Activated T-helper 2 cell treated with anti-CD3 and anti-CD28 coated beads, Interferon-gamma antibody, Interleukin-2, Interleukin-4, amounts not matched to agents 10 μg/mL and 5 μg/mL and 100 μg/mL, durations not matched to agents 14 hours and 24 hours and 36 hours (primary cell): ENCODE data around the gene IRF2BPL. TPM values are rescaled to one million over a fixed set of nuclear protein-coding genes. Genes with fewer than 3 reads are reported as not detected.

Source experiments
- DNase-seq: peaks from one replicate; pipeline ENCODE4 v3.0.0; 2021; ENCODE audit warnings: low spot score
- H3K27ac Mint-ChIP-seq: one replicate; pipeline ENCODE4 v1.8.0; 2021; ENCODE audit warnings: mixed read lengths
- H3K27me3 Mint-ChIP-seq: one replicate; pipeline ENCODE4 v1.8.0; 2021; ENCODE audit warnings: low read depth, mixed read lengths
- H3K36me3 Mint-ChIP-seq: one replicate; pipeline ENCODE4 v1.8.0; 2021; ENCODE audit warnings: low read depth, mixed read lengths
- H3K4me1 Mint-ChIP-seq: one replicate; pipeline ENCODE4 v1.8.0; 2021; ENCODE audit warnings: low read depth, mixed read lengths
- H3K4me3 Mint-ChIP-seq: one replicate; pipeline ENCODE4 v1.8.0; 2021; ENCODE audit warnings: low read depth, mild to moderate bottlenecking, moderate library complexity, mixed read lengths
- H3K9me3 Mint-ChIP-seq: one replicate; pipeline ENCODE4 v1.8.0; 2021; ENCODE audit warnings: mixed read lengths
- intact Hi-C: fragments of 100-400 bp; cut with micrococcal nuclease; formaldehyde crosslinking; loops from one replicate; pipeline ENCODE4 v1.15.1; 2023
- total RNA-seq: library from RNA; stranded (reverse); gene quantifications from 2 replicates; pipeline ENCODE4 v1.2.3, GENCODE V29; 2022

Gene IRF2BPL
- total RNA-seq, 1 donor from 2014 or later, result 34.8 TPM

- Mint-ChIP-seq H3K4me1 (peaks cover 31% of the 10 kb centered on the region), H3K27me3 (no peaks in the 10 kb centered on the region), H3K36me3 (peaks cover 5% of the 10 kb centered on the region), H3K27ac (peak overlapping the region; percentile 86), H3K9me3 (peaks cover 2% of the 10 kb centered on the region), H3K4me3 (no peak overlapping the region)
- DNase-seq, result no peak
- intact Hi-C loops, result no loop called here
These were observed 52.1 kb downstream of the IRF2BPL start for GRCh38 chr14:76976240-76977005.

- no peak overlapping the region for H3K27ac Mint-ChIP-seq
- H3K9me3 Mint-ChIP-seq, result no peaks in the 10 kb centered on the region
- intact Hi-C loops, result no loop called here
- no peaks in the 10 kb centered on the region for H3K36me3 Mint-ChIP-seq
- peaks cover 31% of the 10 kb centered on the region for H3K4me1 Mint-ChIP-seq
- no peak for DNase-seq
- H3K27me3 Mint-ChIP-seq, result no peaks in the 10 kb centered on the region
- H3K4me3 Mint-ChIP-seq, result no peak overlapping the region
These were observed 52.7 kb downstream of the IRF2BPL start for GRCh38 chr14:76975812-76976211.

GRCh38 chr14:76975051-76975450 lies 53.5 kb downstream of the IRF2BPL start:
- Mint-ChIP-seq H3K9me3 (no peaks in the 10 kb centered on the region), H3K4me1 (peaks cover 31% of the 10 kb centered on the region), H3K27me3 (no peaks in the 10 kb centered on the region), H3K36me3 (no peaks in the 10 kb centered on the region), H3K27ac (no peak overlapping the region), H3K4me3 (no peak overlapping the region)
- no peak for DNase-seq
- intact Hi-C loops, result no loop called here

Other genes with a start within 250 kb of the IRF2BPL start
- 15.0 and 15.9 TPM in 2 replicates for gene ANGEL1, start 215.8 kb downstream of the IRF2BPL start, total RNA-seq
- not detected in 2 replicates for gene LRRC74A, start 202.3 kb downstream of the IRF2BPL start, total RNA-seq
- 10.9 and 11.3 TPM in 2 replicates for gene CIPC, start 69.5 kb upstream of the IRF2BPL start, total RNA-seq
- gene ZDHHC22, start 113.1 kb upstream of the IRF2BPL start, total RNA-seq, result not detected in 2 replicates
- gene TMEM63C, start 153.1 kb upstream of the IRF2BPL start, total RNA-seq, result 0.53 and 1.0 TPM in 2 replicates
- gene NGB, start 242.5 kb upstream of the IRF2BPL start, total RNA-seq, result not detected in 2 replicates